Measurements from ENCODE around the gene TMEM30A.

DNA sequence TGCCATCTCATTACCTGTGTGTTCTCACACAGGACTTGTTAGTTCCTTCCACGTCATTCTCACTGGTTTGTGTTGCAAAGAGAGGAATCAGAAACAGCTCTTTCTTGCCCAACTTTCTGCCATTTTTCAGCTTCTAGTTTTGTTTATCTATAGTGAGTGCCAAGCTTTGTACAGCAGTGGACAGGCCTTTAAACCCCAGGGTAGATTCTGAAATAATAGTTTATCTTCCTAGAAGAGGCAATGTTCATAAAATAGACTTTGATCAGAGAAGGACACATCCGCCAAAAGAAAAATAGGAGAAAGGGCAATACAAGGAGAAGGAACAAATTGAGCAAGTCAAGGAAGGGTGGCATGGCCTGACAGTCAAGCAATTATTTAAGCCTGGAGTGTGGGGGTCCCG is 17.7 kb upstream of the TMEM30A start:
- TF ChIP-seq ZNF274 (IDR thresholded peaks at IDR 0.05; ENCODE audit: low read depth, low read length), result no peak
- no peak for TF ChIP-seq SUZ12 (IDR thresholded peaks at IDR 0.05; ENCODE audit: extremely low read depth, insufficient read depth, insufficient read length)
- TF ChIP-seq YY1 (IDR thresholded peaks at IDR 0.05; ENCODE audit: insufficient read depth, insufficient read length), result no peak
